ENCODE measurements around the gene KLF6. TPM values are rescaled to one million over a fixed set of nuclear protein-coding genes. Genes with fewer than 3 reads are reported as not detected.

Gene KLF6
- total RNA-seq, 1 experiment from 2014 or later, result 27.9 TPM

DNA sequence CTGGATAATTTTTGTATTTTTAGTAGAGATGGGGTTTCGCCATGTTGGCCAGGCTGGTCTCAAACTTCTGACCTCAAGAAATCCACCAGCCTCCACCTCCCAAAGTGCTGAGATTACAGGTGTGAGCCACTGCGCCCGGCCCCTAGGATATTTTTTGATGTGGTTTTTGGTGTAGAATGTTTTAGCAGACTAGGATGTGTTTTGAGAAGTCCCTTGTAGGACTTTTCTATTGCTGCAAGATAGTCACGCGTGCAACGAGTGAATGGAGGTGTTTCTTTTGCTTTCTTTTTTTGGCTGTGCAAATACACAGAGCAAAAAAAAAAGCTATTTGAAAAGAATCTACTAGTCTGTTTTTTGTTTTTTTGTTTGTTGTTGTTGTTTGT, 29.8 kb upstream of the KLF6 start:
- H3K27me3 Mint-ChIP-seq (ENCODE audit: low read depth), result no peaks in the 10 kb centered on the region
- no peak overlapping the region for H3K27ac Mint-ChIP-seq
- ChIA-PET CTCF (no interaction called here), POLR2A (no interaction called here)
- H3K9me3 Mint-ChIP-seq, result peaks cover 12% of the 10 kb centered on the region
- no peak overlapping the region for H3K4me3 Mint-ChIP-seq
- TF ChIP-seq ZNF281 (CRISPR knock-in tag; IDR thresholded peaks at IDR 0.05) (no peak), OVOL2 (CRISPR knock-in tag; IDR thresholded peaks at IDR 0.05; ENCODE audit: borderline replicate concordance) (no peak), SOX15 (CRISPR knock-in tag; IDR thresholded peaks at IDR 0.05) (no peak), ATF3 (CRISPR knock-in tag; conservative IDR thresholded peaks at IDR 0.05) (no peak), USF2 (CRISPR knock-in tag; IDR thresholded peaks at IDR 0.05) (no peak), ZNF425 (CRISPR knock-in tag; conservative IDR thresholded peaks at IDR 0.05) (no peak), JAZF1 (CRISPR knock-in tag; IDR thresholded peaks at IDR 0.05) (no peak), ZNF671 (CRISPR knock-in tag; IDR thresholded peaks at IDR 0.05) (no peak), ZNF219 (CRISPR knock-in tag; IDR thresholded peaks at IDR 0.05; ENCODE audit: borderline replicate concordance) (no peak), MXD4 (CRISPR knock-in tag; IDR thresholded peaks at IDR 0.05; ENCODE audit: borderline replicate concordance) (no peak), NR2C2 (CRISPR knock-in tag; IDR thresholded peaks at IDR 0.05) (no peak), STAT6 (CRISPR knock-in tag; conservative IDR thresholded peaks at IDR 0.05; ENCODE audit: low read depth) (no peak), ZBTB43 (CRISPR knock-in tag; IDR thresholded peaks at IDR 0.05) (no peak)
- TF ChIP-seq, protein P1, sequence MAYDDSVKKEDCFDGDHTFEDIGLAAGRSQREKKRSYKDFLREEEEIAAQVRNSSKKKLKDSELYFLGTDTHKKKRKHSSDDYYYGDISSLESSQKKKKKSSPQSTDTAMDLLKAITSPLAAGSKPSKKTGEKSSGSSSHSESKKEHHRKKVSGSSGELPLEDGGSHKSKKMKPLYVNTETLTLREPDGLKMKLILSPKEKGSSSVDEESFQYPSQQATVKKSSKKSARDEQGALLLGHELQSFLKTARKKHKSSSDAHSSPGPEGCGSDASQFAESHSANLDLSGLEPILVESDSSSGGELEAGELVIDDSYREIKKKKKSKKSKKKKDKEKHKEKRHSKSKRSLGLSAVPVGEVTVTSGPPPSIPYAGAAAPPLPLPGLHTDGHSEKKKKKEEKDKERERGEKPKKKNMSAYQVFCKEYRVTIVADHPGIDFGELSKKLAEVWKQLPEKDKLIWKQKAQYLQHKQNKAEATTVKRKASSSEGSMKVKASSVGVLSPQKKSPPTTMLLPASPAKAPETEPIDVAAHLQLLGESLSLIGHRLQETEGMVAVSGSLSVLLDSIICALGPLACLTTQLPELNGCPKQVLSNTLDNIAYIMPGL (CRISPR knock-in tag; IDR thresholded peaks at IDR 0.05), result no peak
- TF ChIP-seq, protein P2, sequence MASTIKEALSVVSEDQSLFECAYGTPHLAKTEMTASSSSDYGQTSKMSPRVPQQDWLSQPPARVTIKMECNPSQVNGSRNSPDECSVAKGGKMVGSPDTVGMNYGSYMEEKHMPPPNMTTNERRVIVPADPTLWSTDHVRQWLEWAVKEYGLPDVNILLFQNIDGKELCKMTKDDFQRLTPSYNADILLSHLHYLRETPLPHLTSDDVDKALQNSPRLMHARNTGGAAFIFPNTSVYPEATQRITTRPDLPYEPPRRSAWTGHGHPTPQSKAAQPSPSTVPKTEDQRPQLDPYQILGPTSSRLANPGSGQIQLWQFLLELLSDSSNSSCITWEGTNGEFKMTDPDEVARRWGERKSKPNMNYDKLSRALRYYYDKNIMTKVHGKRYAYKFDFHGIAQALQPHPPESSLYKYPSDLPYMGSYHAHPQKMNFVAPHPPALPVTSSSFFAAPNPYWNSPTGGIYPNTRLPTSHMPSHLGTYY (CRISPR knock-in tag; IDR thresholded peaks at IDR 0.05), result no peak
- TF ChIP-seq, protein P3, sequence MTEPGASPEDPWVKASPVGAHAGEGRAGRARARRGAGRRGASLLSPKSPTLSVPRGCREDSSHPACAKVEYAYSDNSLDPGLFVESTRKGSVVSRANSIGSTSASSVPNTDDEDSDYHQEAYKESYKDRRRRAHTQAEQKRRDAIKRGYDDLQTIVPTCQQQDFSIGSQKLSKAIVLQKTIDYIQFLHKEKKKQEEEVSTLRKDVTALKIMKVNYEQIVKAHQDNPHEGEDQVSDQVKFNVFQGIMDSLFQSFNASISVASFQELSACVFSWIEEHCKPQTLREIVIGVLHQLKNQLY (CRISPR knock-in tag; IDR thresholded peaks at IDR 0.05), result no peak
- TF ChIP-seq, protein P4, sequence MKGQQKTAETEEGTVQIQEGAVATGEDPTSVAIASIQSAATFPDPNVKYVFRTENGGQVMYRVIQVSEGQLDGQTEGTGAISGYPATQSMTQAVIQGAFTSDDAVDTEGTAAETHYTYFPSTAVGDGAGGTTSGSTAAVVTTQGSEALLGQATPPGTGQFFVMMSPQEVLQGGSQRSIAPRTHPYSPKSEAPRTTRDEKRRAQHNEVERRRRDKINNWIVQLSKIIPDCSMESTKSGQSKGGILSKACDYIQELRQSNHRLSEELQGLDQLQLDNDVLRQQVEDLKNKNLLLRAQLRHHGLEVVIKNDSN (CRISPR knock-in tag; IDR thresholded peaks at IDR 0.05), result no peak
- DNase-seq (ENCODE audit: low spot score) (no peak), ATAC-seq (no peak)
- no peaks in the 10 kb centered on the region for H3K36me3 Mint-ChIP-seq
- H3K4me1 Mint-ChIP-seq, result peaks cover 4% of the 10 kb centered on the region
